Keratinocyte (primary cell): ENCODE data around the gene LDHAL6A. TPM values are rescaled to one million over a fixed set of nuclear protein-coding genes. Genes with fewer than 3 reads are reported as not detected.

Source experiments
- DNase-seq: peaks from one replicate; pipeline ENCODE4 v3.0.0-alpha.2; 2011; ENCODE audit warnings: low read depth, missing footprints, low spot score
- FAIRE-seq: peaks from 2 replicates; lab custom pipeline; 2011; peaks lifted over from hg19 to GRCh38; lab: Jason Lieb, UNC
- H2AFZ ChIP-seq: 2 replicates; pipeline ENCODE4 v1.6.0; 2012; ENCODE audit warnings: low read length, control low read depth, inconsistent platforms; ENCODE audit not compliant: control insufficient read depth
- H3K27ac ChIP-seq: 2 replicates; pipeline ENCODE4 v1.5.1; 2011; ENCODE audit warnings: low read length; ENCODE audit not compliant: control insufficient read depth, insufficient read depth
- H3K27me3 ChIP-seq: 3 replicates; pipeline ENCODE4 v1.6.0; 2011; ENCODE audit warnings: low read length; ENCODE audit not compliant: control insufficient read depth, insufficient read depth; ENCODE audit errors: extremely low read depth
- H3K36me3 ChIP-seq, 2 experiments: 2 replicates in 1 of 2; 3 replicates in 1 of 2; pipeline ENCODE4 v1.5.1; 2011; ENCODE audit warnings: low read length in 2 of 2, mild to moderate bottlenecking in 1 of 2; ENCODE audit not compliant: control insufficient read depth in 2 of 2, insufficient read depth in 2 of 2; ENCODE audit errors: extremely low read depth in 1 of 2
- H3K4me1 ChIP-seq: 3 replicates; pipeline ENCODE4 v1.5.1; 2011; ENCODE audit warnings: low read length; ENCODE audit not compliant: control insufficient read depth, insufficient read depth; ENCODE audit errors: extremely low read depth
- H3K4me2 ChIP-seq: 3 replicates; pipeline ENCODE4 v1.6.0; 2011; ENCODE audit warnings: low read depth, low read length; ENCODE audit not compliant: control insufficient read depth, insufficient read depth; ENCODE audit errors: extremely low read depth
- H3K4me3 ChIP-seq, 3 experiments: fragments of 200-600 bp in 1 of 3; sonication (generic) in 1 of 3; 2 replicates in 2 of 3; 3 replicates in 1 of 3; pipeline ENCODE4 v1.5.1; 2011 to 2016; ENCODE audit warnings: low read length in 3 of 3, mild to moderate bottlenecking in 3 of 3, control low read depth in 2 of 3, inconsistent platforms in 1 of 3, low read depth in 1 of 3, mixed read lengths in 1 of 3, mixed run types in 1 of 3, moderate library complexity in 1 of 3; ENCODE audit not compliant: control insufficient read depth in 2 of 3, insufficient read depth in 2 of 3; ENCODE audit errors: extremely low read depth in 1 of 3
- H3K79me2 ChIP-seq: 2 replicates; pipeline ENCODE4 v1.6.0; 2012; ENCODE audit warnings: low read length; ENCODE audit not compliant: control insufficient read depth, insufficient read depth
- H3K9ac ChIP-seq: 3 replicates; pipeline ENCODE4 v1.6.0; 2011; ENCODE audit warnings: low read length; ENCODE audit not compliant: control insufficient read depth, insufficient read depth; ENCODE audit errors: extremely low read depth
- H3K9me1 ChIP-seq: 3 replicates; pipeline ENCODE4 v1.6.0; 2011; ENCODE audit warnings: low read length; ENCODE audit not compliant: control insufficient read depth, insufficient read depth; ENCODE audit errors: extremely low read depth
- H3K9me3 ChIP-seq: 2 replicates; pipeline ENCODE4 v1.5.1; 2012; ENCODE audit warnings: low read depth, low read length; ENCODE audit not compliant: control insufficient read depth
- H4K20me1 ChIP-seq: 3 replicates; pipeline ENCODE4 v1.6.0; 2011; ENCODE audit warnings: low read length; ENCODE audit not compliant: control insufficient read depth, insufficient read depth; ENCODE audit errors: extremely low read depth
- CTCF ChIP-seq, 3 experiments: IDR thresholded peaks in 1 of 3; conservative IDR thresholded peaks in 1 of 3; optimal IDR thresholded peaks in 1 of 3; 2 replicates in 2 of 3; 3 replicates in 1 of 3; pipeline versions ENCODE3 to v1.5.1; 2011; ENCODE audit warnings: low read length in 3 of 3, mild to moderate bottlenecking in 3 of 3, moderate library complexity in 2 of 3, control low read depth in 1 of 3, inconsistent platforms in 1 of 3; ENCODE audit not compliant: insufficient read depth in 2 of 3; ENCODE audit errors: extremely low read depth in 1 of 3
- EZH2 ChIP-seq: IDR thresholded peaks from one replicate; pipeline ENCODE4 v1.6.1; 2012; ENCODE audit warnings: inconsistent platforms, mild to moderate bottlenecking, low read length, moderate library complexity
- dilution Hi-C: fragments of 300-500 bp; cut with MboI; formaldehyde crosslinking; loops from one replicate; pipeline ENCODE4 v1.7.0; 2020; ENCODE audit warnings: low sequenced_read_pairs; ENCODE audit not compliant: extremely low pct_ligation_motif_present
- polyA plus RNA-seq, 5 experiments: library from polyadenylated mRNA; depleted of rRNA in 3 of 5; stranded (reverse) in 3 of 5; stranded (forward) in 1 of 5; unstranded in 1 of 5; fragments of >200 nt; gene quantifications; 1 replicate in 1 of 5; 2 replicates in 3 of 5; 3 replicates in 1 of 5; pipeline versions ENCODE4 v1.2.1 to v1.2.3, GENCODE V29; 2011 to 2012; ENCODE audit warnings: missing spikeins in 2 of 5, low read depth in 1 of 5, low replicate concordance in 1 of 5

Gene LDHAL6A
- polyA plus RNA-seq, 1 donor (not counting 4 experiments of a cell fraction or from before 2014, with no cell fraction given): not detected

- no peak overlapping the region for H3K4me3 ChIP-seq
- TF ChIP-seq EZH2: no peak
- peak in 1 of 3 experiments; percentile 30 for TF ChIP-seq CTCF (optimal IDR thresholded peaks at IDR 0.05 in 1 of 3, IDR thresholded peaks at IDR 0.05 in 1 of 3, conservative IDR thresholded peaks at IDR 0.05 in 1 of 3; ENCODE audit: extremely low read depth in 1 of 3, insufficient read depth in 2 of 3, low read length in 3 of 3)
- FAIRE-seq (no peak), DNase-seq (no peak)
- H4K20me1 ChIP-seq: no peaks in the 10 kb centered on the region
- H3K36me3 ChIP-seq: peaks cover 2 to 3% of the 10 kb centered on the region in 2 experiments
- H3K4me1 ChIP-seq: peaks cover 5% of the 10 kb centered on the region
- H3K79me2 ChIP-seq: peaks cover 48% of the 10 kb centered on the region
- H3K9me3 ChIP-seq: no peaks in the 10 kb centered on the region
- H2AFZ ChIP-seq: no peak overlapping the region
- dilution Hi-C loops: no loop called here
- no peak overlapping the region for H3K4me2 ChIP-seq
- H3K27ac ChIP-seq: peak overlapping the region; percentile 6
- no peak overlapping the region for H3K9ac ChIP-seq
- H3K9me1 ChIP-seq: no peaks in the 10 kb centered on the region
- no peaks in the 10 kb centered on the region for H3K27me3 ChIP-seq
Observed at GRCh38 chr11:18522388-18522787, 66.7 kb downstream of the LDHAL6A start.

GRCh38 chr11:18523084-18523483 is 67.4 kb downstream of the LDHAL6A start:
- H3K4me3 ChIP-seq: no peak overlapping the region
- H3K27ac ChIP-seq: peak overlapping the region; percentile 6
- dilution Hi-C loops: no loop called here
- no peak for TF ChIP-seq CTCF (optimal IDR thresholded peaks at IDR 0.05 in 1 of 3, IDR thresholded peaks at IDR 0.05 in 1 of 3, conservative IDR thresholded peaks at IDR 0.05 in 1 of 3; ENCODE audit: extremely low read depth in 1 of 3, insufficient read depth in 2 of 3, low read length in 3 of 3)
- TF ChIP-seq EZH2: no peak
- no peak for FAIRE-seq
- H3K4me2 ChIP-seq: no peak overlapping the region
- H3K27me3 ChIP-seq: no peaks in the 10 kb centered on the region
- no peaks in the 10 kb centered on the region for H4K20me1 ChIP-seq
- peaks cover 10% of the 10 kb centered on the region for H3K4me1 ChIP-seq
- no peak overlapping the region for H3K9ac ChIP-seq
- H3K79me2 ChIP-seq: peaks cover 52% of the 10 kb centered on the region
- no peak overlapping the region for H2AFZ ChIP-seq
- H3K9me3 ChIP-seq: no peaks in the 10 kb centered on the region
- peaks cover 1 to 2% of the 10 kb centered on the region in 2 experiments for H3K36me3 ChIP-seq
- no peaks in the 10 kb centered on the region for H3K9me1 ChIP-seq
- DNase-seq: no peak
